Neural crest cell (in vitro differentiated cells): ENCODE measurements around the gene ASTN2. TPM values are rescaled to one million over a fixed set of nuclear protein-coding genes. Genes with fewer than 3 reads are reported as not detected.

Experiments
- DNase-seq: peaks from one replicate; pipeline ENCODE4 v3.0.0; 2021; ENCODE audit warnings: low read depth, mixed read lengths, low spot score
- H3K27ac Mint-ChIP-seq: one replicate; pipeline ENCODE4 v1.8.0; 2021; ENCODE audit warnings: mild to moderate bottlenecking, mixed read lengths; ENCODE audit not compliant: unreplicated experiment
- H3K27me3 Mint-ChIP-seq: 2 replicates; pipeline ENCODE4 v1.8.0; 2021; ENCODE audit warnings: low read depth, mild to moderate bottlenecking, mixed read lengths
- H3K36me3 Mint-ChIP-seq: 2 replicates; pipeline ENCODE4 v1.8.0; 2021; ENCODE audit warnings: low read depth, mild to moderate bottlenecking, mixed read lengths
- H3K4me1 Mint-ChIP-seq: 2 replicates; pipeline ENCODE4 v1.8.0; 2021; ENCODE audit warnings: mixed read lengths
- H3K4me3 Mint-ChIP-seq: one replicate; pipeline ENCODE4 v1.8.0; 2021; ENCODE audit warnings: mild to moderate bottlenecking, mixed read lengths
- H3K9me3 Mint-ChIP-seq: 2 replicates; pipeline ENCODE4 v1.8.0; 2021; ENCODE audit warnings: mixed read lengths
- CTCF ChIP-seq: fragments of 200-600 bp; sonication (generic); conservative IDR thresholded peaks from 2 replicates; pipeline ENCODE4 v1.5.0; 2021; ENCODE audit warnings: antibody characterized with exemption, mild to moderate bottlenecking
- total RNA-seq: library from RNA; stranded (reverse); gene quantifications from 2 replicates; pipeline ENCODE4 v1.2.1, GENCODE V29; 2021

Gene ASTN2
- total RNA-seq, 1 donor from 2014 or later: 7.3 TPM

GRCh38 chr9:117335837-117336433 is 78.9 kb downstream of the ASTN2 start:
- TF ChIP-seq CTCF: no peak
- no peaks in the 10 kb centered on the region for H3K36me3 Mint-ChIP-seq
- no peak overlapping the region for H3K4me3 Mint-ChIP-seq
- DNase-seq: no peak
- H3K27me3 Mint-ChIP-seq: no peaks in the 10 kb centered on the region
- no peak overlapping the region for H3K27ac Mint-ChIP-seq
- H3K4me1 Mint-ChIP-seq: no peaks in the 10 kb centered on the region
- H3K9me3 Mint-ChIP-seq: no peaks in the 10 kb centered on the region

- no peaks in the 10 kb centered on the region for H3K4me1 Mint-ChIP-seq
- DNase-seq: no peak
- H3K27me3 Mint-ChIP-seq: peaks cover 3% of the 10 kb centered on the region
- H3K9me3 Mint-ChIP-seq: peaks cover 4% of the 10 kb centered on the region
- no peak overlapping the region for H3K27ac Mint-ChIP-seq
- H3K36me3 Mint-ChIP-seq: no peaks in the 10 kb centered on the region
- no peak overlapping the region for H3K4me3 Mint-ChIP-seq
- TF ChIP-seq CTCF: no peak
Measured at GRCh38 chr9:117334101-117334500, 80.8 kb downstream of the ASTN2 start.

- Mint-ChIP-seq H3K36me3 (no peaks in the 10 kb centered on the region), H3K4me3 (no peak overlapping the region), H3K4me1 (peaks cover 8% of the 10 kb centered on the region), H3K9me3 (peaks cover 4% of the 10 kb centered on the region), H3K27me3 (peaks cover 8% of the 10 kb centered on the region), H3K27ac (no peak overlapping the region)
- TF ChIP-seq CTCF: no peak
- DNase-seq: no peak
Measured at GRCh38 chr9:117325831-117326230, 89.0 kb downstream of the ASTN2 start.

- H3K36me3 Mint-ChIP-seq: no peaks in the 10 kb centered on the region
- H3K27me3 Mint-ChIP-seq: peaks cover 8% of the 10 kb centered on the region
- no peaks in the 10 kb centered on the region for H3K9me3 Mint-ChIP-seq
- peaks cover 8% of the 10 kb centered on the region for H3K4me1 Mint-ChIP-seq
- no peak for TF ChIP-seq CTCF
- H3K4me3 Mint-ChIP-seq: no peak overlapping the region
- no peak for DNase-seq
- H3K27ac Mint-ChIP-seq: no peak overlapping the region
Measured at GRCh38 chr9:117325110-117325731, 89.6 kb downstream of the ASTN2 start.

GRCh38 chr9:117323390-117323789 is 91.5 kb downstream of the ASTN2 start:
- Mint-ChIP-seq H3K4me3 (no peak overlapping the region), H3K4me1 (peaks cover 8% of the 10 kb centered on the region), H3K27me3 (peaks cover 6% of the 10 kb centered on the region), H3K36me3 (no peaks in the 10 kb centered on the region), H3K27ac (no peak overlapping the region), H3K9me3 (no peaks in the 10 kb centered on the region)
- DNase-seq: no peak
- no peak for TF ChIP-seq CTCF
